Ishikawa (cell line): ENCODE results near the gene NUP107.

Experiments used
- CEBPB ChIP-seq: IDR thresholded peaks from 2 replicates; pipeline ENCODE4 v1.6.1; 2012
- FOXM1 ChIP-seq: IDR thresholded peaks from 2 replicates; pipeline ENCODE4 v1.6.1; 2012; ENCODE audit warnings: low read depth, borderline replicate concordance
- MAX ChIP-seq: IDR thresholded peaks from 2 replicates; pipeline ENCODE4 v1.6.1; 2012
- RAD21 ChIP-seq: IDR thresholded peaks from 2 replicates; pipeline ENCODE4 v1.6.1; 2012; ENCODE audit warnings: low read depth
- REST ChIP-seq: IDR thresholded peaks from 2 replicates; pipeline ENCODE4 v1.6.1; 2012; ENCODE audit warnings: low read depth, mild to moderate bottlenecking
- TEAD4 ChIP-seq: IDR thresholded peaks from 2 replicates; pipeline ENCODE4 v1.6.1; 2012
- YY1 ChIP-seq: IDR thresholded peaks from 2 replicates; pipeline ENCODE4 v1.6.1; 2012; ENCODE audit warnings: low read depth
- ZBTB7A ChIP-seq: IDR thresholded peaks from 2 replicates; pipeline ENCODE4 v1.6.1; 2012; ENCODE audit warnings: low read depth

DNA sequence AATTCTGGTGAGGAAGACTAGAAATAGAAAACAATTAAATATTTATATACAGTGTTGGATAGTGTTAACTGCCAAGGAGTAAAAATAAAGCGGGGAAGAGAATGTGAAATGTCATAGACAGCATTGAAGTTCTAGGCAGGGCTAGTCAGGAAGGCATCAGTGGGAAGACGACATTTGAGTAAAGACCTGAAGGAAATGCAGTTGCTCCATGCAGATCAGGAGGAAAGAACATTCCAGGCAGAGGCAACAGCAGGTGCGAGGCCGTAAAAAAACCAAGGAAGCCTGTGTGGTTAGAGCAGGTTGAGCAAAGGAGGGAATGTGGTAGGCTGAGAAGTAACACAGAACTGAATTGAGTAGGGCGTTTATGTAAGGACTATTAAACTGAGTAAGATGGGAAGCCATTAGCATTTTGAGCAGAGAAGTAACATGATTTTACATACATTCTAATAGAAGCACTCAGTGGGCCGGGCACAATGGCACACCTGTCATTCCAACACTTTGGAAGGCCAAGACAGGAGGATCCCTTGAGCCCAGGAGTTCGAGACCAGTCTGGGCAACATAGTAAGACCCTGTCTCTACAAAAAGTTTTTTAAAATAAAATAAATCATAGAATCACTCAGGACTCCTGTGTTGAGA, 74.1 kb downstream of the NUP107 start:
- TF ChIP-seq RAD21 (no peak), FOXM1 (no peak), TEAD4 (no peak), MAX (no peak), YY1 (no peak), ZBTB7A (no peak), REST (no peak), CEBPB (no peak)
